Hematopoietic multipotent progenitor cell treated with erythropoietin and hydrocortisone succinate and interleukin-3 and kit ligand, for 4 days (in vitro differentiated cells): ENCODE measurements around the gene PLIN1.

Experiments
- DNase-seq: peaks from one replicate; pipeline ENCODE4 v3.0.0-alpha.2; 2015

Gene PLIN1

GRCh38 chr15:89671687-89672086, 7.5 kb downstream of the PLIN1 start:
- DNase-seq, result no peak

DNA sequence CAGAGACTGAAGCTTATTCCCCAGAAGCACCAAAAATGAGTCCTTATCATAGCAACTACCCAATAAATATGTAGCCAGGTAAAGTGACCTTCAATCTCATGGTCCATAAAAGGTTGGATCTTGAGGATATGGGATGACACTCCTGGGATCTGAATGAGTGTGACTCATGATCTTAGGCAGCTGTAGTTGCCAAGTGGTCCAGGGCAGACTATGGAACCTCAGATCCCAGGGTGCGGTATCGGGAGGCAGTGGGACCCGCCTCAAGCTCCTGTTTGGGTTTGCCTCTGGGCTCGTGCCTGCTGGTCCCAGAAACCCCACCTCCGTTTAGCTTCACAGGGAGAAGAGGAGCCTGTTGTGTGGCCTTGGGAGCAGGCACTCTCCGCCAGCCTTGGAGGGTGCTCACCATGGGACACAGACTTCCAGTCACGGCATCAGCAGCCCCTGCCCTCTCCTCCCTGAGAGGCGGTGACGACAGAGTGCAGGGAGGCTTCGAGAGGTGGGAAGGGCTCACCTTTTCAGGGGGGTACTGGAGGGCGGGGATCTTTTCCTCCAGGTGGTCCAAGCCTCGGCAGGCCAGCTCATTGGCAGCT, 8.1 kb downstream of the PLIN1 start:
- no peak for DNase-seq

- no peak for DNase-seq
Measured at GRCh38 chr15:89669941-89670340, 9.2 kb downstream of the PLIN1 start.

- DNase-seq, result no peak
Measured at GRCh38 chr15:89669309-89669865, 9.8 kb downstream of the PLIN1 start.

DNA sequence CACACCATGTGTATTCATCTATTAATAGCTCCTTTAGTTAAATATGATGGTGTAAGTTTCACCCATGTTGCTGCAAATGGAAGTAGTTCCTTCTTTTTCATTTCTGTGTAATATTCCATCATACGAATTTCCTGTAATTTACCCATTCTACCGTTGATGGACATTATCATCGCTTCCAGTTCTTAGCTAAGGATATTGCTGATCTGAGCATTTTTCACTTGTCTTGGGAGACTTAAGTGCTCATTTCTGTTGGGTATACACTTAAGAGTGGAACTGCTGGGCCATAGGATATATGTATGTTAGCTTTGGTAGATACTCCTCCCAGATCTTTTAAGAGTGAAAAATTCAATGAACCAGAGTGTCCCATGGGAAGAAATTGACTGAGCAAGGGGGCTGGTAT, 11.0 kb downstream of the PLIN1 start:
- no peak for DNase-seq

GRCh38 chr15:89667706-89667960, 11.5 kb downstream of the PLIN1 start:
- no peak for DNase-seq

DNA sequence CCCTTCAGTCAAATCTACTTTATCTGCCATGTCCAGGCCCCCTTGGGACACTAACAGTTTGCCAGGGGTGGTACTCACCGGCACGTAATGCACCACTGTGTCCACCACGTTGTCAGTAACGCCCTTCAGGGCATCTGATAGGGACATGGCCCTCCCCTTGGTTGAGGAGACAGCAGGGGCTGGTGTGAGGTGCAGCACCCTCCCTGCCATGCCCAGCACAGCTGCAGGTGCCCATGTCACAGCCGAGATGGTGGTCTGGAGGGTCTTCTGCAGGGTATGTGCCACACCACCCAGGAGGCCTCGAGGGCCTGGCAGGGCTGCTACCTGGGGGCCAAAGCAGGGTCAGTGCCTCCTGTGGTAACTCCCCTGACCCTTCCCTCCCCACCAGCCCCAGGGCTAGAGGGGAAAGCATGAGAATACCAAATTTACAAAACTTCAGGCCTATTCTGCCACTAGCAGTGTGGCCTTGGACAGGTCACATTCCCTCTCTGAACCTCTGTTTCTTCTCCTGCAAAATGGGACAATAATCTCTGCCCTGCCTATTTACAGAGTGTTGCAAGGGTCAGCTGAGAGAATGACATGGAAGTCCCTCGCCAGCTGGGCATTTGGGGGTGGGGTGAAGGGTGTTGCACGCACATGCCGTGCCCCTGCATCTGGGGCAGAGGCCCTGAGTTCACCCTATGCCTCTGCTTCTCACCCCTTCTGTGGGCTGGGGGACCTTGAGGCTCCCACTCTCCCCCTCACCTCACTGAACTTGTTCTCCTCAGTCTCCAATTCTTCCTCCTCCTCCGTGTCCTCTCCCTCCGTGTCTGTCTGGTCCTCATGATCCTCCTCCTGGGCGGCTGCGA, 12.1 kb downstream of the PLIN1 start:
- DNase-seq, result peak; percentile 33

DNA sequence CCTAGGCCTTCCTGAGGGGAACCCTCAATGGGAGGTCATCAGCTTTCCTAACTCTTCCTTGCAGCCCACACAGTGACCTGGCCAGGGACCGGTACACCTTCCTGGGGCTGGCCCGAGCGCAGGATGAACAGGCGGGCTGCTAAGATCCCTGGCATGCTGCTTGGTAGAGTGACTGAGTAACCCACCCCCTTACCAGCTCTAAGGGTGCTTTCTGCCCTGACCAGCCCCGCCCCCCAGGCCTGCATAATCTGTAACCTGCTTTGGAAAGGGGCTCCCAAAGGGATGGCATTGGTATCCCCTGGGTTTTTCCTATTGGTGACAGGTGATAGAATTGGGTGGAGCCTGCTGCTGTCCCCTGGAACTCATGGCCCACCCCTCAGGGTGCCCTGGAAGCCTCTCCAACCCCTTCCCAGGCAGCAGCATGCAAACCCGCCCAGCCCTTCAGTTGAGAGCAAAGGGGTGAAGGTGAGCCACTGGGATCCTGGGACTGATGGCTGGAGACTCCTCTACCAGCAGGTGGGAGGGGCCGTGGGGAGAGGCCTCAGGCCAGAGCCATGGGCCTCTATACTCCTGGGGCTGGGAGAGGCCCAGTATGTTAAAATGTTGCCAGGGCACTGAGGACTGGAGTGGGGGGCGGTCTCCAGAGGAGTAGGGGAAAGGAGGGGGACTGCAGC, 12.8 kb downstream of the PLIN1 start:
- DNase-seq, result peak; percentile 18

GRCh38 chr15:89665449-89666181, 13.6 kb downstream of the PLIN1 start:
- peak; percentile 68 for DNase-seq

GRCh38 chr15:89664441-89665350, 14.5 kb downstream of the PLIN1 start:
- no peak for DNase-seq

- peak; percentile 64 for DNase-seq
Measured at GRCh38 chr15:89662893-89663626, 16.1 kb downstream of the PLIN1 start.

- no peak for DNase-seq
Measured at GRCh38 chr15:89660556-89660955, 18.6 kb downstream of the PLIN1 start.

GRCh38 chr15:89659295-89659694, 19.9 kb downstream of the PLIN1 start:
- no peak for DNase-seq

GRCh38 chr15:89657686-89658200, 21.4 kb downstream of the PLIN1 start:
- no peak for DNase-seq

GRCh38 chr15:89656116-89656815, 22.9 kb downstream of the PLIN1 start:
- peak; percentile 53 for DNase-seq

- DNase-seq, result peak; percentile 37
Measured at GRCh38 chr15:89654847-89655805, 24.0 kb downstream of the PLIN1 start, which contains the start of gene KIF7. KIF7 (minus strand) TSS chr15:89655467; CDS start chr15:89652930, 2,537 bp downstream.

GRCh38 chr15:89654301-89654761, 24.8 kb downstream of the PLIN1 start:
- no peak for DNase-seq

- no peak for DNase-seq
Measured at GRCh38 chr15:89653578-89653977, 25.6 kb downstream of the PLIN1 start.

GRCh38 chr15:89652666-89653065, 26.5 kb downstream of the PLIN1 start:
- no peak for DNase-seq
